Stimulated activated naive CD4-positive, alpha-beta T cell treated with Interleukin-2 at 50 U/mL for 16 hours (primary cell): ENCODE measurements around the gene THSD4.
"Not testable (repeated sequence)": the region's sequence is repeated elsewhere in the genome, so short reads cannot be mapped to it uniquely, and the experiment has no call there.

ENCODE experiments used
- DNase-seq: peaks from one replicate; lab custom pipeline; 2025; lab: John Stamatoyannopoulos, UW

The THSD4 gene

GRCh38 chr15:71124937-71125790 lies 9.9 kb downstream of the THSD4 start:
- no peak for DNase-seq

GRCh38 chr15:71125831-71126450 lies 10.7 kb downstream of the THSD4 start:
- DNase-seq = no peak

GRCh38 chr15:71127083-71127482 lies 11.8 kb downstream of the THSD4 start:
- DNase-seq = no peak

DNA sequence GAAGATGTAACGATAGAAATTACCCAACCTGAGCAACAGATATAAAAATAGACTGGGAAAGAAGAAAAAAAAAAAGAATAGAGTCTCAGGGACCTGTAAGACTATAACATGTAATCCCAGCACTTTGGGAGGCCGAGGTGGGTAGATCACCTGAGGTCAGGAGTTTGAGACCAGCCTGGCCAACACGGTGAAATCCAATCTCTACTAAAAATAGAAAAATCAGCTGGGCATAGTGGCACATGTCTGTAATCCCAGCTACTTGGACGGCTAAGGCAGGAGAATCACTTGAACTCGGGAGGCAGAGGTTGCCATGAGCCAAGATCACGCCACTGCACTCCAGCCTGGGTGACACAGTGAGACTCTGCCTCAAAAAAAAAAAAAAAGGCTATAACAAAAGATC lies 12.9 kb downstream of the THSD4 start:
- not testable (repeated sequence) for DNase-seq

DNA sequence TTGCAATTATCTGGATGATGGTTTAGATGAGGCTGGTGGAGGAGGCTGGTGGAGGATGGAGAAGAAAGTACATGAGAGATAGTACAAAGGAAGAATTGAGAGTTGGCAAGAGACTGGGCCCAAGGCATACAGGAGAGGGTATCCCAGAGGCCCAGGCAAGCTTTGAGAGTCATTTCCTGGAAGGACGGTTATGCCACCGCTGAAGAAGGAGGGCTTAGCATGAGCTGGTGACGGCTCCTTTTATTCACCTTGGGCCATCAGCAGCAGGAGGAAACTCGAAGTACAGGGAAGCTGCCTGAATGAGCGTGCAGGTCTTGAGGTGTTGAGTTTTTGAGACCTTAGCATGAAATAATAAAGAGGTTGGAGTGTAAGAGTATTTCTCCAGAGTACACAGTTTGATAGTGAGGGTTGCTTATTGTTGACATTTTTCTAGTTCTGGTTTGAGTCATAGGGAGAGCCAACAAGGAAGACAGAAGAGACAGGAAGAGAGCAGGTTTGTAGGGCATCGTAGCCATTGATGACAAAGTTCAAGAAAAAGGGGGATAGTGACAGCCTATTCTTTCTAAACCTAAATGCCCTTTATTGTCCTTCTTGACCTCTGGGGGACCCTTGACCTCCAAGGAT lies 13.8 kb downstream of the THSD4 start:
- DNase-seq = no peak

- DNase-seq = no peak
Measured at GRCh38 chr15:71129669-71130068, 14.4 kb downstream of the THSD4 start.

- DNase-seq = no peak
Measured at GRCh38 chr15:71131601-71132362, 16.5 kb downstream of the THSD4 start.

DNA sequence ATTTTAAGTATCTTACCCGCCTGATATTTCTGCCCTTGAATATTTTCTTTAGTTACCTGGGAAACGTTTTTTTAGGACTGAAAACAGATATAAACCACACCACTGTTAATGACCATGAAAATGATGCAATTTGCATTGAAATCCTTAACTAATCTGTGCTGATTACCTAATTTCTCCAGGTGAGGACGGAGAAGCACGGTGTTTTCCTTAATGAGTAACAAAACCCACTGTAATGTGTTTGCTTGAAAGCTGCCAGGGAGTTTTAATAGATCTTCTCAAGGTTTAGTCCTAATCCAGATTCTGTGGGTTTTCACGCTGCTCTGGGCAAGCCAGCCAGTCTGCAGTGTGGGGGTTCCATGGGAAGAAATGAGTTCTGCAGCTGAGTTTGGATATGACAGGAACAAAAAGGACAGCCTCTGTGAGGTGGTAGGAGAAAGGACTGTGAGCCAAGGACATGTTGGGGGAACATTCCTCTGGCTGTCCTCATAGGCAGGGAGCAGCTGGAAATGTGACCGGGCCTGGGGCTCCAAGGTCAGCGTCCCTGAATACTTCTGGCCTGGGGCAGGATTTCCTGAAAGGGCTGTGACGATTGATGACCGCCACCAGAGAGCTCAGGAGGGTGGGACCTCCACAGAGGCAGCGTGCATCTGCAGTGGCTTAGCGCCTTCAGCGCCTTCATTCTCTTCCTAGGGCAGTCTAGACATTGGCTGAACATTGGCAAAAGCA lies 18.6 kb downstream of the THSD4 start:
- no peak for DNase-seq

DNA sequence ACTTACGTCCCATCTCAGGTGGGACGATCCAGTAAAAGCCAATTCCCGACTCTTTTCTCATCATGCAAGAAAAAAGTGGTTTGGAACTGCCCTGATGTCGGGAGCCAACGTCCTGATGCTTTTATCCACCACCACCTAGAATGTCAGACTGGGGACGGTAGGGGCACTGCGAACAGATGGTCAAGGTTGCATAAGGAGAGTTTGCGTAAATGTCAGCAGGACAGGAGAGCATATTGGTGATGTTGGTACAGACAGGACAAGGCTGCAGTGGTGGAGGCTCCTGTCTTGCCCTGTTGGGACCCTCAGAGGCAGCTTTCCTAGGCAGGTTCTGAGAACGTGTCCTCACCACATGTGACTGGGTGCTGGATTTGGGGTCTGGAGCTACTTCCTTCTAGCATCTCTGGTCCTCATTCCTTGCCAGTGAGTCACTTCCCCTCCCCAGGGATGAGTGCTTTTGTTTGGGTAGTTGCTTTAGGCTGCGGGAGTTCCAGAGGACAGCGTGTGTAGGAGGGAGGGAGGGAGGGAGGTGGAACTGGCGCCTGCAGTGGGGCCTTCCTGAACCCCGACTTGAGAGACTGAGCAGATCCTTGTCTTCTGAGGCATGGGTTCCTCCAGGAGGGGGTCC lies 21.0 kb downstream of the THSD4 start:
- DNase-seq = no peak

GRCh38 chr15:71136793-71137518 lies 21.7 kb downstream of the THSD4 start:
- DNase-seq = no peak

DNA sequence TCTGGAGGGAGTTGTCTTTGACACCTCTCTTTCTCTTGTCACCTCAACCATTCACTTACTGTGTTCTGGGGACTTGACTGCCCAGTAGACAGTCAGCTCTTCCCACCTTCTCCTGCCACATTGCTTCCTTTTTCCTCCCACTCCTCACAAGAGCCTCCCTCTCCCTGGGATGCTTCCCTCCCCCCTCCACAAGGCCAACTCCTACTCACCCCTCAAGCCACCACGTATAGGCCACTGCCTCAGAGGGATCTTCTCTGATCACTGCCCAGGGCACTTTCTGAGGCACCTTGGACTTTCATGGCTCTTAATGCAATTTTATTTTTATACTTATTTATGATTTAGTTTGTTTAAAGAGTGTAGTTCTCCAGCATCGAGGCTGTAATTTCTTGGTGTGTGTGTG lies 23.2 kb downstream of the THSD4 start:
- no peak for DNase-seq

GRCh38 chr15:71139241-71139640 lies 24.0 kb downstream of the THSD4 start:
- no peak for DNase-seq

DNA sequence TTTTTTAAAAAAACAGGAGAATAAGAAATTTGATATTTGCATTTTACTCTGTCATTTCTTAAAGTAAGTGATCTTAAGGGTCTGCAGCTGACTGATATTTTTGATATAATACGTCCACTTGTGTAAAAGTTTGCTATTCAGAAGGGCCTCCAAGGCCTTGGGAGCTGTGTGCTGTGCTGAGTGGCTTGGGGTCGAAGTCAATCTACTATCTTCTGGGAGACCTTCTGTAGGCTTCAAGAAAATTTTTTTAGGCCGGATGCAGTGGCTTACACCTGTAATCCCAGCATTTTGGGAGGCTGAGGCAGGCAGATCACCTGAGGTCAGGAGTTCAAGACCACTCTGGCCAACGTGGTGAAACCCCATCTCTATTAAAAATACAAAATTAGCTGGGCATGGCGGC lies 26.3 kb downstream of the THSD4 start:
- no peak for DNase-seq

DNA sequence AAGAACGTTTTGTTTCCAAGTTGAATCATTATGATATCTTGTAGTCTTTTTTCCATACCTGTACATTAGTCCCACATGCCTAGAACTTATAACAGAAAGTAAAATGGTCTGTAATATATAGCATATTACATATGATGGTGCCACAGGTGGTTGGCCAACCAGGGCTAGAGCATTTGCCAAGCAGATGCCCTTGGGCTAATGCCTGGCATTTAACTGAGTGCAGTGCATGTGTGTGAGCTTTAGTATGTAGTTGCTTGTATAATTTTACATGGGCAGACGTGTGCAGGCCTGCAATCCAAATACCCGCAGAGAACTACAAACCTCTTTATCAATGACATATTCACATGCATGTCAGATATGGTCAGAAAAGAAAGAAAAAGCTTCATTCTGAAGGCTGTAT lies 27.5 kb downstream of the THSD4 start:
- no peak for DNase-seq

DNA sequence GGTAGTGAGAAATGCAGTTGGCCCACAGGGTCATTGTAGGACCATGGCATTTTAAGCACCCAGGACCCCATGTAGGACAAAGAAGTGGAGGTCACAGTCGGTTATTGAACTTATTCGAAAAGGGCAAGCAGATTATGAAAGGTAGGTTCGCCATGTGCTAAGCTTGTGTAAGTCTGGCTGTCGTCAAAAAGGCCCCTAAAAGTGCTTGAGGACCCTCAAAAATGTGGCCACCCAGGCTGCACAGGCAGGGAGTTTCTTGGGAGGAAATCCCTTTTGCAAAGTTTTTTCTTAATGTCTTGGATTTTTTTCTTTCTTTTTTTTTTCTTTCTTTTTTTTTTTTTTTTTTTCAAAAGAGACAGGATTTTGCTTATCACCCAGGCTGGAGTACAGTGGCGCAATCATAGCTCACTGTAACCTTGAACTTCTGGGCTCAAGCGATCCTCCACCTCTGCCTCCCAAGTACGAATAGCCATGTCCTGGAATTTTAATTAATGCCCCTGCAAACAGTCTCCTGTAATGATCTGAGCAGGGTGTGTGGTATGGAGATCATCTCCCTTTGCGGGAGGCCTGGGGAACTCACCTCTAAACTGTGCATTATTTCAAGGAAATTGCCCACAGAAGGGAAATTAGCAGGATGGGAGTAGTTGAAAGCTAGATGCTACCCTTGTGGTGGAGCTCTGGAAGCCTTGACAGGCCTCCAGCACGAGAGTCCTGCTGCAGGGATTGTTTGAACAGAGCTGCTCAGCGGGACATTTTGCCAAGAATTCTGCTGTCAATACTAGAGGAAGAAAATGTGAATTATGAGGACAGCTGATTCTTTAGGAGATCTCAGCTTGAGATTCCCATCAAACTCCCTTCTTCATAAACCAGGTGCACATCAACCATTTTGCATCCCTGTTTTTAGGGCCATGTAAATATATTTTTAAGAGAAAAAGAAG lies 28.4 kb downstream of the THSD4 start:
- no peak for DNase-seq

DNA sequence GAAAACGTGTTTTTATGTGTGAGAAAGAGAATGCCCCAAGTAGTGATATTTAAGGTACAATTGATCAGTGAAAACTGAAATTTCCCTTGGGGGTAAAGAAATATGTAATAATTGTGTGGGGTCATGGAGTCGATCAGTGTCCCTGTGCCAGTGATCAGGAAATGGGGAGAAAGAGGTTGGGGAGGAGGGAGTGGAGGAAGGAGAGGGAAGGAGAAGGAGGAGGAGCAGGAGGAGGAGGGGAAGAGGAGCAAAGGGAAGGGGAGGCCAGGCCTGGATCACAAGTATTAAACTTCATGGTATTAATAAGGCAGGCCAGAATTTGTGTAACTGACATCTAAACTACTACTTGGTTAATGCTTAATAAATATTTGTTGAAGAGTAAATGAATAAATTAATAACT lies 30.4 kb downstream of the THSD4 start:
- DNase-seq = no peak

DNA sequence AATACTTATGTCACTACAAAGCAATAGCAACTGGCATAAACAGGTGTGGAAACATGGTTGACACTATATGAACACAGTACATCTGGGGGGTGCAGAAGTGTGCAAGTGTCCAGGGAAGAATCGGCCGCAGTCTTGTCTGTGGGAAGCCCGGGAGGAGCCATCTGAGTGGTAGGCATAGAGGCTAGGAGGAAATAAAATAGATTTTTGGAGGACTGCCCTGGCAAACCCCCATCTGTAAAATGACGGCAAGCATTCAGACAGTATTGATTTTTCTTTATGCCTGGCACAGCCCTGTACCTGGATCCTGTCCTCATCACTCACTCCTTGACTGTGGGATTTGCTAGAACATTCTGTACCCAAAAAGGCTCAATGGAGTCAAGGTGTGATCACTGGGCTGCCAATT lies 31.3 kb downstream of the THSD4 start:
- DNase-seq = no peak

DNA sequence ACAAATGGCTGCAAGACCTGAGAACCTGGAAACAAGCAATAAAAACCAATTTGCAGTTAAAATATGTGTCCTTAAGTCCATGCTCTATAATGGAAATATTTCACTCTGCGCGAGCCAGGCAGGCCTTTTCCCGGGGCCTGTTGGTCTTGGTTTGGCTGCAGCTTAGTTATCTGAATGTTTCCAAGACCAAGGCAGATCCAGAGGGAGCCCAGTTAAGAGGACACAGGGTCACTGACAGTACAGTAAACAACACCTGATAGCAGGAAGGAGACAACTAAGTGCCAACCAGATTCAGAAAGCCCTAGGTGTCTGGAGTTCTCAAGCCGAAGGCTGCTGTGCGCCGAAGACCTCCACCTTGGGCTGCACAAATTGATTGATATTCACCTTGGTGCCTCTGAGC lies 32.8 kb downstream of the THSD4 start:
- no peak for DNase-seq
